Right renal pelvis (tissue), 4 donors: ENCODE measurements around the gene PDIA4. TPM values are rescaled to one million over a fixed set of nuclear protein-coding genes. Genes with fewer than 3 reads are reported as not detected.
"Not testable (repeated sequence)": the region's sequence is repeated elsewhere in the genome, so short reads cannot be mapped to it uniquely, and the experiment has no call there.

Experiments
- DNase-seq, 4 donors: peaks; one replicate each; pipeline ENCODE4 v3.0.0-alpha.2; 2013; ENCODE audit warnings: low read depth in 4 of 4, low spot score in 3 of 4, missing footprints in 1 of 4
- polyA plus RNA-seq, 4 donors: library from polyadenylated mRNA; unstranded; fragments of 120-200 nt; gene quantifications; one replicate each; pipeline ENCODE4 v1.2.1, GENCODE V29; 2013; ENCODE audit not compliant: insufficient read length in 4 of 4

PDIA4 gene
- 100 to 1,000 TPM; 166 to 197 (median 191) TPM for polyA plus RNA-seq

- DNase-seq: peak; percentile 94 to 98 (median 95)
These were observed at the start of gene PDIA4 for GRCh38 chr7:149028346-149029109. TSS of gene PDIA4 (minus strand) at chr7:149028505. CDS start at chr7:149028408, 97 bp downstream.

- DNase-seq: no peak
These were observed 49.3 kb upstream of the PDIA4 start for GRCh38 chr7:149077594-149077993.

GRCh38 chr7:149075286-149075685 lies 47.0 kb upstream of the PDIA4 start:
- no peak for DNase-seq

- no peak for DNase-seq
These were observed 46.0 kb upstream of the PDIA4 start for GRCh38 chr7:149074116-149074885.

GRCh38 chr7:149072438-149072775 lies 44.1 kb upstream of the PDIA4 start:
- DNase-seq: no peak

GRCh38 chr7:149071641-149072437 lies 43.5 kb upstream of the PDIA4 start:
- no peak for DNase-seq

GRCh38 chr7:149071182-149071635 lies 42.9 kb upstream of the PDIA4 start:
- DNase-seq: no peak

- no peak for DNase-seq
These were observed 42.2 kb upstream of the PDIA4 start for GRCh38 chr7:149070372-149071125.

- no peak for DNase-seq
These were observed 39.6 kb upstream of the PDIA4 start for GRCh38 chr7:149067869-149068268.

GRCh38 chr7:149063476-149063875 lies 35.2 kb upstream of the PDIA4 start:
- no peak for DNase-seq

GRCh38 chr7:149062217-149062899 lies 34.1 kb upstream of the PDIA4 start:
- not testable (repeated sequence) for DNase-seq

- no peak for DNase-seq
These were observed 31.9 kb upstream of the PDIA4 start for GRCh38 chr7:149060156-149060555.

- no peak for DNase-seq
These were observed 25.6 kb upstream of the PDIA4 start for GRCh38 chr7:149053885-149054284.

- no peak for DNase-seq
These were observed 25.1 kb upstream of the PDIA4 start for GRCh38 chr7:149053384-149053783.

- DNase-seq: no peak
These were observed 22.6 kb upstream of the PDIA4 start for GRCh38 chr7:149050941-149051340.

- DNase-seq: no peak
These were observed 20.5 kb upstream of the PDIA4 start for GRCh38 chr7:149048805-149049204.

- DNase-seq: no peak
These were observed 18.1 kb upstream of the PDIA4 start for GRCh38 chr7:149046416-149046815.

- DNase-seq: no peak
These were observed 15.6 kb upstream of the PDIA4 start for GRCh38 chr7:149043936-149044335.

GRCh38 chr7:149041350-149041749 lies 13.0 kb upstream of the PDIA4 start:
- DNase-seq: no peak

GRCh38 chr7:149038641-149039040 lies 10.3 kb upstream of the PDIA4 start:
- DNase-seq: not testable (repeated sequence)
